Stomach (tissue), 4 donors: ENCODE measurements around the gene SAMD1.

Source experiments
- POLR2AphosphoS5 ChIP-seq, 3 donors: sonication (generic); formaldehyde crosslinking; IDR thresholded peaks; one replicate each; pipeline ENCODE4 v1.6.1; 2016; ENCODE audit warnings: antibody characterized with exemption in 3 of 3
- TF ChIP-seq, protein P1 (sequence below), 7 experiments: fragments of 450-650 bp in 4 of 7; fragments of 200-600 bp in 3 of 7; sonication (generic) in 3 of 7; IDR thresholded peaks; one replicate each; pipeline ENCODE4 v1.5.1; 2016 to 2019; ENCODE audit warnings: antibody characterized with exemption in 7 of 7, control low read depth in 2 of 7, mild to moderate bottlenecking in 1 of 7

DNA sequence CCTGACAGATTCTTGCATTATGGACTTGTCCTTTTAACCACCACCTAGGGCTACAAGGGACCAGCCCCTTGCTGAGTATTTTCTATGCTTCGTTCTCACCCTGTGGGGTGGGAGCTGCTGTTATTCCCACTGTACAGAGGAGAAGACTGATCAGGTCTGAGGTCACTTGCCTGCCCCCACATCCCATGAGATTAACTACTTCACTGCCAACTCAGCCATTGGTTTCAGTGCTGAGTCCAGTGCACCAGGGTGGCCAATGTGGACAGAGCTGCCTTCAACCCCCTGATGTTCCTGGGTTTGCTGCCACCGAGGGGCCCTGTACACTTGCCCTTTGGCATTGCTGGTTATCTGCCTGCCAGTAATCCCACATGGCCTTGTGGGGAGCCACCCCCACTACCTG is 20.1 kb upstream of the SAMD1 start:
- TF ChIP-seq, protein P1, sequence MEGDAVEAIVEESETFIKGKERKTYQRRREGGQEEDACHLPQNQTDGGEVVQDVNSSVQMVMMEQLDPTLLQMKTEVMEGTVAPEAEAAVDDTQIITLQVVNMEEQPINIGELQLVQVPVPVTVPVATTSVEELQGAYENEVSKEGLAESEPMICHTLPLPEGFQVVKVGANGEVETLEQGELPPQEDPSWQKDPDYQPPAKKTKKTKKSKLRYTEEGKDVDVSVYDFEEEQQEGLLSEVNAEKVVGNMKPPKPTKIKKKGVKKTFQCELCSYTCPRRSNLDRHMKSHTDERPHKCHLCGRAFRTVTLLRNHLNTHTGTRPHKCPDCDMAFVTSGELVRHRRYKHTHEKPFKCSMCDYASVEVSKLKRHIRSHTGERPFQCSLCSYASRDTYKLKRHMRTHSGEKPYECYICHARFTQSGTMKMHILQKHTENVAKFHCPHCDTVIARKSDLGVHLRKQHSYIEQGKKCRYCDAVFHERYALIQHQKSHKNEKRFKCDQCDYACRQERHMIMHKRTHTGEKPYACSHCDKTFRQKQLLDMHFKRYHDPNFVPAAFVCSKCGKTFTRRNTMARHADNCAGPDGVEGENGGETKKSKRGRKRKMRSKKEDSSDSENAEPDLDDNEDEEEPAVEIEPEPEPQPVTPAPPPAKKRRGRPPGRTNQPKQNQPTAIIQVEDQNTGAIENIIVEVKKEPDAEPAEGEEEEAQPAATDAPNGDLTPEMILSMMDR (IDR thresholded peaks at IDR 0.05), result no peak
- no peak for TF ChIP-seq POLR2AphosphoS5 (IDR thresholded peaks at IDR 0.05)
